ENCODE measurements around the gene PTPN9.
"Not testable (repeated sequence)": the region's sequence is repeated elsewhere in the genome, so short reads cannot be mapped to it uniquely, and the experiment has no call there.

PTPN9 gene

DNA sequence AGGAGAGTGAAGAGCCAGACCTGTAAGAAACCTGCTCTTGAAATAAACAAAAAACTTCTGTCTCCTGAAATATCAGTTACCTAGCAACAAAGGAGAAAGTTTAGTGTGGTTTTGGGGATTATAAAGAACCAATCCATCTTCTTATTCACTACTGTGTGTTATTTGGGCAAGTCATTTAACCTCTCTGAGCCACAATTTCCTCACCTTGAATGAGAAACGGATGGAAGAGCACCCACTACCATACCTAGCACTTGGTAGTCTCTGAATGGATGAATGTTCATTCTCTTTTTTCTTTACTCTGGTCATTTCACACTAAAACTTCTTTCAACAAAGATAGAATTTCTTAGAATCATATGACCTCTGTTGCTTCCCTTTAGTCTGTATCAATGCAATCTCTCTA lies 45.2 kb downstream of the PTPN9 start:
- intact Hi-C loops (cut with DNase I), result no loop called here
- DNase-seq, result no peak

DNA sequence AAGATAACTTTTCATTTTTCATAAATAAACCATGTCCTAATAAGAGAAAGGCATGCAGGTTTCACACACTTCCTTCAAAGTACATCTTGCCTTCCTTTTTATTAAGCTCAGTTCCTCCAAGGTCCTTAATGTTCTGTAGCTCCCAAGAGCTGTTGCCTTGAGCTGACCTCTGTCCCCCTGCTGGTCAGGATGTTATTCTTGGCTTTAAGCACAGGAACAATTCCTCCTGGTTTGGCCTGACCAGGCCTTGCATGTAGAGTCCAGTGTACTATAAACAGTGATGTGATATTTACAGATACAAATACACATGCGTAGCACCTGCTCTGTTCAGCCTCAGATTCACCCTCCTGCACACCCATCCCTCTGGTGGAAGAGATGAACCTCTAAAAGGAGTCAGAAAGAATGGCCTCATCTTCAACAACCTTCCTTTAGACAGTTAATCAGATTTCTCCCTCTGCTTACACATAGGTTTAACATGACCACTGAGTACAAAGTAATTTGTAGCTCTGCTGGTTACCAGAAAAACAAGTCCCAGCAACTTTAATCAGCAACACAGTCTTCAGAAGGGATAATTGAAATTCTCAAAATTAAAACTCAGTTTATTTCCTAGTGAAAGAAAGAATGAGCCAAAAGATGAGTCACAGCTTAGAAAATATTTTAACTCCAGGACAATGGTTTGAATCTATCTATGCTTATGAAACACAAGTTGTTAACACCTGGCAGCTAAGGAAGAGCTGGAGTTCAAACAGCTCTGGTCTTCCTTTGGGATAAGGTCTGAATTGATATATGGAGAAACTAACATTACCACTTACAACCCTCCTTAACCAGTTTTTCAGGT lies 46.5 kb downstream of the PTPN9 start:
- DNase-seq, result no peak
- intact Hi-C loops (cut with DNase I), result no loop called here

DNA sequence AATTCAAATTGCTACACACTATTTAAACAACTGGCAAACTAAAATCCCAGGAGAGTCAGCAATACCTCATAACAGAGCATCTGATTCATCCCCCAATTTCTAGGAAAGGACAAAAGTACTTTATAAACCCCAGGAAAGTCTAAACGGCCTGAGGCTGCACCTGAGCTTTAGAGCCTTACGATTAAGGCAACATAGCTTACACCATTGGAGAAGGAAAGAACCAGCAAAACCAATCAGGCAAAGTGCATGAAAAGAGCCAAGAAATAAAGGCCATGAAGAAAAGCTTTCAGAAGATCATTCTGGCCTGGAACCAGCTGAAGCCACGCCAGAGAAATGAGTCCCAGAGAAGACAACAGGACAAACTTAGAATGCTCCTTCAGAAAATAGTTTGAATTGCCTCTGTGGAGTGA lies 48.1 kb downstream of the PTPN9 start:
- intact Hi-C loops (cut with DNase I), result no loop called here
- DNase-seq, result peak in 4 of 10 donors; percentile 14 to 48 (median 28)

DNA sequence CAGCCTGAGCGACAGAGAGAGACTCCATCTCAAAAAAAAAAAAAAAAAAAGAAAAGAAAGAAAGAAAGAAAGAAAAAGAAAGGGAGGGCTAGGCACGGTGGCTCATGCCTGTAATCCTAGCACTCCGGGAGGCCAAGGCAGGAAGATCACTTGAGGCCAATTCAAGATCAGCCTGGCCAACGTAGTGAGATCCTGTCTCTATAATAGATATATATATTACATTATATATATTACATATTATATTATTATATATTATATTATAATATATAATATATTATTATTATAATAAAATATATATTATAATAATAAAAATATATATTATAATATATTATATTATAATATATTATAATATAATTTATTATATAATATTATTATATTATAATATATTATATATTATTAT lies 48.9 kb downstream of the PTPN9 start:
- intact Hi-C loops (cut with DNase I), result no loop called here

DNA sequence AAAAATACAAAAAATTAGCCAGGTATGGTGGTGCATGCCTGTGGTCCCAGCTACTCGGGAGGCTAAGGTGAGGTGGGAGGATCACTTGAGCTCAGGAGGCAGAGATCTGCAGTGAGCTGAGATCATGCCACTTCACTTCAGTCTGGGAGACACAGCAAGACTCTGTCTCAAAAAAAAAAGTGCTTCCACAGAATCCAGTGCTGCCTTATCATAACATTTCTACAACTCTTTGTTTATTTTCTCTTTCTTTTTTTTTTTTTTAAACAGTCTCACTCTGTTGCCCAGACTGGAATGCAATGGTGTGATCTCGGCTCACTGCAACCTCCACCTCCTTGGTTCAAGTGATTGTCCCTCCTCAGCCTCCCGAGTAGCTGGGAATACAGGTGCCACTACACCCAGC lies 53.4 kb downstream of the PTPN9 start:
- intact Hi-C loops (cut with DNase I); DNase-seq: not testable (repeated sequence)

More for the DNA sequence above, 48.9 kb downstream of the PTPN9 start:
- no peak for DNase-seq

DNA sequence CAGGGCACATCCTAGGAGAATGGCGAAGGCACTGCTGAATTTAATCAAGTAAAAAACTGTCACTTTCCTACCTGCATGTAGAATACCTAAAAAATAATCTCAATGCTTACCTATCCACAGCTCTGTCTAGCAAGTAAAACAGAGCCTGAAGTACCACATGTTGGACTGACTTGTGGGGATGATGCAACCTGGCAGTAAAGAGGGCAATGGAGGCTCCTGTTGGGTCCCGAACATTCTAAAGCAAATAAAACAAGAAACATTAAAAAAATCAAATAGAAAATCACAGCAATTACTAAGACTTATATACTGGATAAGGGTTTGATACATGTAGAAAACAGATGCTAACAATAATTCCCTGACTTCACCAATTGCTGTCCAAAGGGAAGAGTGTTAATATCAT lies 56.1 kb downstream of the PTPN9 start:
- DNase-seq, result no peak
- intact Hi-C loops (cut with DNase I), result no loop called here

DNA sequence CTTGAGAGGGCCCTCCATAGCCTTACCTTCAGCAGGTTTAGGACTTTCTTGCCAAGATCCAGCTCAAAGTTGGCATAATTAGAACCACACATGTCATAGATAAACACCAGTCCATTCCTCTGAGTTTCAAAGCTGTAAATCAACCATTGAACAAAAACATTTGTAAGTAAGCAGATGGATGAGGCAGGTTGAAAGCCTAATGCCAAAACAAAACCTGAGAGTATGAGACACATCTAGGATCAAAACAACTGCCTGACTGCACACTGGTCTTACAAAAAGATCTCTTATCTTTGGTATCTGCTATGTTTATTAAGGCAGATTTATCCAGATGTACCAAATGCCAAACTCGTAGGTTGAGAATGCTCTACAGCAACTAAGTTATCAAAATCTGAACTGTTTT lies 61.9 kb downstream of the PTPN9 start:
- no peak for DNase-seq
- intact Hi-C loops (cut with DNase I), result no loop called here

DNA sequence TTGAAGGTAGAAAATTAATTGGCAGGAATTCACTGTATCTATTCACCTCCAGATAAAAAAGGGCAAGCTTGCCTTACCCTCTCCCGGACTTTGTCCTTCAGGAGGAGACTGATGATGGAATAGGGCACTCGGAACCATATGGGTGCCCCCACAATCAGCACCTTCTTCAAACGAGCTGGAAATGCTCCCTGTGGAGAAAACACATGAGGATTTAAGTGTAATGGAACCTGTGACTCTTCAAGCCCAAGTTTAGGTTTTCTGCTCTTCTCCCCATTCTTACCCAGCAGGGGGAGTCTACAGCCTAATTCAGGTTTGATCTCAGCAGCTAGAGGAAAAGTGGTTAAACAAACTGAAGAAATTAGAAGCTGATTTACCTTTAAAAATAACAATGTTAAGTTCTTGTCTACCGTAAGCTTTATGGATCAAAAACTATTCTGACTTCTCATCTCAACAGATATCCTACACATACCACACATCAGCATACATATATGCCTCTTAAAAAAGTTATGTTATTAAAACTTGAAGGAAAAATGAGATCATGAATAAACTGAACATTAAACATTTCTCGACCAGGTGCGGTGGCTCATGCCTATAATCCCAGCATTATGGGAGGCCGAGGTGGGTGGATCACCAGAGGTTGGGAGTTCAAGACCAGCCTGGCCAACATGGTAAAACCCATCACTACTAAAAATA lies 70.1 kb downstream of the PTPN9 start:
- intact Hi-C loops (cut with DNase I), result no loop called here
- DNase-seq, result no peak

DNA sequence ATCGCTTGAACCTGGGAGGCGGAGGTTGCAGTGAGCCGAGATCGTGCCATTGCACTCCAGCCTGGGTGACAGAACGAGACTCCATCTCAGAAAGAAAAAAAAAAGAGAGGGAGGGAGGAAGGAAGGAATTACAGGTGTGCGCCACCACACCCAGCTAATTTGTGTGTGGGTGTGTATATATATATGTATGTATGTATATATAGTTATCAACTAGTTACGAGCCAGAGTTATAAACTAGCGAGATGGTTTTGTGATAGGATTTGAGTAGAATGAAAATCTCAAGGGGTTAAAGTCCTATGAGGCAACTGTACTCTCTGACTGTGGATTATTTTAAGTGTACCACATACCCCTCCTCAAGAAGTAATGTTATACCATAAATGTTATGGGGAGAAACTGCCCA lies 76.8 kb downstream of the PTPN9 start:
- no peak for DNase-seq
- intact Hi-C loops (cut with DNase I), result no loop called here

DNA sequence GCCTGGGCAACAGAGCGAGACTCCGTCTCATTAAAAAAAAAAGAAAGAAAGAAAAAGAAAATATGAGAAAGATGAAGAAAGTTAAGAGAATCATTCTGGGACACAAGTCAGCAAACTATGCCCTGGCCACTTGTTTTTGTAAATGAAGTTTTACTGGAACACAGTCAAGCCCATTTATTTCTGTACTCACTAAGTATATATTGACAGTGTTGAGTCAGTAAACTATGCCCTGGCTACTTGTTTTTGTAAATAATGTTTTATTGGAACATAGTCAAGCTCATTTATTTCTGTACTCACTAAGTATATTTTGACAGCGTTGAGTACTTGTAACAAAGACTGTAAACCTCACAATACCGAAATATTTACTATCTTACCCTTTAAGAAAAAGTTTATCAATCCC lies 85.4 kb downstream of the PTPN9 start:
- no peak for DNase-seq
- intact Hi-C loops (cut with DNase I), result no loop called here

DNA sequence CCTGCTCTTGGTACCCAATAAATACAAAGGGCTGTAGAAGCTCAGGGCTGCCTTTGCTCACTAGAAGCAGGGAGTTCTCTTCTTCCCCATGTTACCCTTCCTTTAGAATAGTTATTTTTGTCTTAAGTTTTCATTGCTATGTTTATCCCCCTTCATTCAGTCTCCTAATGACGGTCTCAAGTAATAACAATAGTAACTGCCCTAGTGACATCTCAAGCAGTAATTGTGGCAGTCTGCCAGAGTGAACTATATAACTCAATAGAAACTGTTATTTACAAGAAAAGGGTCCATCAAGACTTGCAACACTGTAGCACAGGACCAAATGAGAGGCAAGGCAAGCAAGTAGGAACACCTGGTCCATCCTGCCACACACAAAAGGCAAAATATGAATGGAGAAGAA lies 95.2 kb downstream of the PTPN9 start:
- no peak for DNase-seq
- intact Hi-C loops (cut with DNase I), result no loop called here

DNA sequence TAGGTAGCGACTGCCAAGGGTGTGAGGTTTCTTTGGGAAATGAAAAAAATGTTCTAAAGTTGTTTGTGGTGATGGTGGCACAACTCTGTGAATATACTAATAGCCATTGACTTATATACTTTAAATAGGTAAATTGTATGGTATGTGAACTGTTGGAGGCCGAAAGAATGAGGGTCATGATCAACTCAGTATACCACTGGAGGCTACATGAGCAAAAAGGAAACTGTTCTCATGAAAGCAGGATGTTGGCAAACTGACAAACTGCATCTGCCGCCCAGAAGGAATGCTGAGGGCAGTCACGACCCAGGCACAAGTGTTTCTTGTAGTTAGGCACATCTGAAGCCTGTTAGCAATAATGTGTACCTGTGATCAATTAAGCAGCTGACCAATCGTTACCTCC lies 95.6 kb downstream of the PTPN9 start:
- intact Hi-C loops (cut with DNase I); DNase-seq: not testable (repeated sequence)

DNA sequence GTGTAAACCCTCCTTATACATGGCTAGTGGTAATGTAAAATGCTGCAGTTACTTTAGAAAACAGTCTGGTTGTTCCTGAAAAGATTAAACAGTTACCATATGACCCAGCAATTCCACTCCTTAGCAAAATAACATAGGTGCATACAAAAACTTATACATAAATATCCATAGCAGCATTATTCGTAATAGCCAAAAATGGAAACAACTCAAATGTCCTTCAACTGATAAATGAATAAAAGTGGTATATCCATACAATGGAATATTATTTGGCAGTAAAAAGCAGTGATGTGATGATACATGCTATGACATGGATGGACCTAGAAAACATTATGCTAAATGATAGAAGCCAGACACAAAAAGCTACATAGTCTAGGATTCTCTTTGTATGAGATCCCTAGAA lies 96.0 kb downstream of the PTPN9 start:
- intact Hi-C loops (cut with DNase I), result no loop called here
- DNase-seq, result no peak

DNA sequence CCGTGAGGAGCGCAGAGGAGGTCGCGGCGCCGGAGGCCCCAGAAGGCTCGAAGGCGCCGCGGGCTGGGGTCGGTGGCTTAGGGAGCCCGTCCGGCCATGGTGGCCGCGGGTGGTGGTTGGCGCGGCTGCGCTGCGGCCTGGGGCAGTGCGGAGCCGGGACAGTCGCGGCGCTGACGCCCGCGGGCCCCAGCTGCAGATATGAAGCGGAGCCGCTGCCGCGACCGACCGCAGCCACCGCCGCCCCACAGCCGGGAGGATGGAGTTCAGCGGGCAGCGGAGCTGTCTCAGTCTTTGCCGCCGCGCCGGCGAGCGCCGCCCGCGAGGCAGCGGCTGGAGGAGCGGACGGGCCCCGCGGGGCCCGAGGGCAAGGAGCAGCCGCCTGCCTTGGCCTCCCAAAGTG lies 98.7 kb downstream of the PTPN9 start:
- intact Hi-C loops (cut with DNase I); DNase-seq: not testable (repeated sequence)

DNA sequence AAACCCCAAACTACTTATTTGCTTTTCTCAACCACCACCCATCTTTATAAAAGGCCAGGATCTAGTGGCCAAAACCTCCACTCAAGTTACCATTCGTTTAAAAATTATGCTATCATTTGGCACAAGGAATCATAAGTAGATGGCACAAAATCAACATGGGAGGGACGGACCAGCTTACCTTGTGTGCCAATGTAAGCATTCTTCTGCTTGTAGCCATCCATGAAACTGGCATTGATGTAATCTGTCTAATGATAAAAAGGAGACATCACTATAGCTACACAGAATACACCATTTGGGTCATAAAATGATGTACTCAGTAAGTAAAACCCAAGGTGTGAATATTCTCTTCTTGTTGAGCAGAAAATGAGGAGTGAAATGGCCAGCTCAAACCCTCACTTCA lies 99.4 kb downstream of the PTPN9 start:
- DNase-seq, result no peak

DNA sequence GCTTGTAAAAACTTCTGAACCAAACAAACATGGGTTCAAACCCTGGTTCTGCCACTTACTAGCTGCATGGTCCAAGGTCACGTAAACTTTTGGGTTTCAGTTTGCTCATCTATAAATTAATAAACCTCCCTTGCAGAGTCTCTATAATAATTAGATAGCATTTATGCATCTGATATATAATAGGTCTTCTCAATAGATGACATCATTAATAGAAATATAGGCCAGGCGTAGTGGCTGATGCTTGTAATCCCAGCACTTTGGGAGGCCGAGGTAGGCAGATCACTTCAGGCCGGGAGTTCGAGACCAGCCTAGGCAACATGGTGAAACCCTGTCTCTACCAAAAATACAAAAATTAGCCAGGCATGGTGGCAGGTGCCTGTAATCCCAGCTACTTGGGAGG lies 102.0 kb downstream of the PTPN9 start:
- DNase-seq; intact Hi-C loops (cut with DNase I): not testable (repeated sequence)

More for the DNA sequence above, 99.4 kb downstream of the PTPN9 start:
- intact Hi-C loops (cut with DNase I), result no loop called here

DNA sequence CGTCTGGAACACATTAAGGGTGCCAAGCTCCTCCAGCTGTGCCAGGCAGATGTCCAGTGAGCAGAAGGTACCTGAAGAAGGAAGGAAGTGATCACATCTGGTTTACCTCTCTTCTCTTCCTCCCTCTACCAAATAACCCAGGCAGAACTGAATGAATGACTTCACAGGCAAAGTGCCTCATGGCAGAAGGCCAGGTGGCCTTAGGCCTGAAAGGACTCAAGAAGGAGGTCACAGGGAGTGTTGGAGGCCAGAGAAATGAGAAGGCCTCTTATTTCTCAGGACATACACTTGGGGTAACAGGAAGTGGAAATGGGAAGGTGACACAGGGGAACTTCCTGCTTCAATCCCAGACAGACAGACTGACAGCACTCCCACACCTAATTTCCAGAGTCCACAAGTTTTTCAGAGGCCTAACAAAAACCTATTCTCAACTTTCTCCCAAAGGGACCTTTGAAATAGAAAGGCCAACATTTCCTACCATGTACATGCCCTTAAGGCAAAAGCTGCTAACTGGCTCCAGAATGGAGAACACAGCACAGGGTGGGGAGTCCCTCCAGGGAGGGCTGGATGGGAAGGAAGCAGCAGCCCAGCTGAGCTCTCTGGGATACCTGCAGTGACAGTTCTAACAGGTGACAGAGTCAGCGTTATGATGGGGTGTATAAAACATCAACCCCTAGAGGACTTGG lies 110.1 kb downstream of the PTPN9 start:
- no peak for DNase-seq
- intact Hi-C loops (cut with DNase I), result no loop called here

DNA sequence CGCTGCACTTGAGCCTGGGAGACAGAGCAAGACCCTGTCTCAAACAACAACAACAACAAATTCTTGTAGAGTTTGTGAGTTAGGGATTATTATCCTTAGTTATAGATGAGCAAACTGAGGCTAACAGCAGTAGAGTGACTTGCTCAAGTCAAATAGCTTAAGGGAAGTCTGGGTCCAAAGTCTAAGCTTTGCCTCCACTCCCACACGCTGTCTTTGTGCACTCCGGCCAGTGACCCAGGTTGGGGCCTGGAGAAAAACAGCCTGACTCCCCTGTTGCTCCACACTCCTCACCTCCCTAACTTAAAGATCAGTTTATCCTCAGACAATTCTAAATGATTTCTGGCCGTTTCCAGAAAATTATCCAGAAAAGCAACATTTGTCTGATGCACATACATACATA lies 118.5 kb downstream of the PTPN9 start:
- intact Hi-C loops (cut with DNase I), result no loop called here
- no peak for DNase-seq

DNA sequence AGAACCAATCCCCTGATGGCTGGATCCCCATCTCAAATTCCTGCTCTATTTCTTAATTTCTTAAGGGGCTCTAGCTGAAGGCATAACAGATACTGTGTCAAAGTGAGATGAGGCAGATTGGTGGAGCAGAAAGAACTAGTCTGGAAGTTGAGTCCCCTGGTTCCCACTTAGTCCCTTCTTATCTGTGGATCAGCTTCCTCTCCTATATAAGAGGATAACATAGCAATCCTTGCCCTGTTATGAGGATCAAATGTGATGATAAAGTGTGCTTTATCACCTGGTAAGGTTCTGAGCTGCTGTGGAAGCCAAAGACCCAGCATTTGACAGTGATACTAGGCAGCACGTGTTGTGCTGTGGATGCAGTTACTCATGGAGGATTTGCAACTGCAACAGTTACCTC lies 119.5 kb downstream of the PTPN9 start:
- DNase-seq, result no peak
- intact Hi-C loops (cut with DNase I), result no loop called here

DNA sequence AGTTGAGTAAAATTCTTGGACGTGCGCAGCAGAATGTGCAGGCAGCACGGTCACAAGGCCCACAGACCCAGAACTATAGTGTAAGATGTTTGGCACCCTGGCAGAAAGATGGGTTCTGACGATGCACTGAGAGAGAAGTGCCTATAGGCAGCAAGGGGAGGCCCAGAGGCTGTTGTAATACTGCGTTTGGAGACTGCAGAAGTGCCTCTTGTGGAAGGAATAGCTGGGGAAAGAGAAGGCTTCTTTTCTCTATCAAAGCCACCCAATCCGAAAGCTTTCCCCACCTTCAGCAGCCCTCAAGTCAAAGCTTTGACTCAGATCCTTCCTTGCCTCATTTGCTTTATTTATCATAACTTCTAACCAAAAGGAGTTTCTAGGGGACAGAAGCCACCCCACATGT lies 122.4 kb downstream of the PTPN9 start:
- DNase-seq, result no peak
- intact Hi-C loops (cut with DNase I), result no loop called here

DNA sequence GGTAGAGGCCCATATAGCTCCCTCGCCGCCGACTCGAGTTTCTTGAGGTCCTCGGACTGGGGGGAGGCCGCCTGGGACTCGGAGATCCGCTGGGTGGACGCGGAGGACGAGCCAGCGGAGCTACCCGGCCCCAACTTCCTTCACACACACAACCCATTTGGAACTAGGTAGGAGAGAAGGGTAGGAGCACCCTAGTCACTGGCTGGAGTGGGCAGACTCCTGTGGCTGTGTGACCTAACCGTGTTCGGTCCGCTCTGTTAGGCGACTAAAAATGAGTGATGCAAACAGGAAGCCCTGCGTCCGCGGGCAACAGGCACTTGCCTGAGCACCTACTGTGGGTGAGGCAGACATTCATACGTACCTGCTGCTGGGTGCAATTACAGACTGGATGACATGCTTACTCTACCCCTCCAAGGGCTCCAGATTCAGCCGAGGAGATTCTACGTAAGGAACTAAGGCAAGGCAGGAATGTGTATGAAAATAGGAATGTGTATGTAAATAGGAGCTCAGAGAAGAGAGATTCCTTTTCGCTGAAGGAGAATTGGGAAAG lies 123.1 kb downstream of the PTPN9 start:
- intact Hi-C loops (cut with DNase I), result loop anchor here (2.0 kb wide), 1 partner anchor 123 kb away; the partner anchor contains the start of gene PTPN9
- DNase-seq, result peak in 5 of 10 donors; percentile 27 to 87 (median 36)

All from posterior cingulate gyrus (tissue), 11 donors.